Activated CD4-positive, alpha-beta T cell treated with anti-CD3 and anti-CD28 coated beads for 4 hours (primary cell): ENCODE data around the gene ADGRV1.

Experiments
- DNase-seq, 2 donors: peaks; one replicate each; pipeline ENCODE4 v3.0.0-alpha.2; 2020

Gene ADGRV1

GRCh38 chr5:91178461-91178860, 619.9 kb downstream of the ADGRV1 start:
- DNase-seq, result no peak

DNA sequence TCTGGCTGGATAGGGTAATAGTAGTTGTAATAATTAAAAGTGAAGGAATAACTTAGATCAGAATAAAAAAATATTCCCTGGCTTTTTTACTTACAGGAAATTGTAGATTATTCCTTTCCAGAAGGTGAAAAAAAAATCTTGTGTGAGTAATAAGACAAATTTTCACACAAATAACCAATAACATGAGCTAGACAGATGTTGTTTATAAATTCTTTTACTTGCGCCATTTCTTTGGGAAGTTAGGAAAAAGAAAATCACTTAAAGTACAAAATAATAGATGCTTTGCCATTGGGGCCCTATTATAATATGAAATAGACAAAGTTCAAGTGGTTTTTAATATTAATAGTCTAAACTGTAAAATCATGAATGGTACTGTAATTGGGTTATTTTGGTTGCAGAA, 620.4 kb downstream of the ADGRV1 start:
- no peak for DNase-seq

- DNase-seq, result no peak
Observed at GRCh38 chr5:91180506-91180905, 621.9 kb downstream of the ADGRV1 start.

- DNase-seq, result no peak
Observed at GRCh38 chr5:91182763-91183162, 624.2 kb downstream of the ADGRV1 start.

- DNase-seq, result no peak
Observed at GRCh38 chr5:91183743-91184142, 625.1 kb downstream of the ADGRV1 start.

DNA sequence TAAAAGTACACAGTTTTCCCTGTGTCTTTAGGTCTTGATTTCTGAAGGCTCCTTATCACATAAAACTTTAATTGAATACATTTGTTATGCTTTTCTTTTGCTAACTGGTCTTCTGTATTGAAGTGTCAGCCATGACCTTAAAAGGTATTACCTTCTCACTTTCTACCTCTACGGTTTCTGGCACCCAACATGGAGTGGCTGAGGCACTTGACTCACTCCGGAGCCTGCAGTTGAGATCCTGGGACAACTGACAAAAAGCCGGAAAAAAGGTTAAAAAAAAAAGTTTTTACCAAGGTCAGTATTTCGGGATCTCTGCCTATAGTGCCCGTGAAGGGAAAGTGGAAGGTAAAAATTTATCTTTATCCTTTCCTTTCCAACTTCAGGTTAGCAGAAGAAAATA, 627.5 kb downstream of the ADGRV1 start:
- DNase-seq, result no peak

DNA sequence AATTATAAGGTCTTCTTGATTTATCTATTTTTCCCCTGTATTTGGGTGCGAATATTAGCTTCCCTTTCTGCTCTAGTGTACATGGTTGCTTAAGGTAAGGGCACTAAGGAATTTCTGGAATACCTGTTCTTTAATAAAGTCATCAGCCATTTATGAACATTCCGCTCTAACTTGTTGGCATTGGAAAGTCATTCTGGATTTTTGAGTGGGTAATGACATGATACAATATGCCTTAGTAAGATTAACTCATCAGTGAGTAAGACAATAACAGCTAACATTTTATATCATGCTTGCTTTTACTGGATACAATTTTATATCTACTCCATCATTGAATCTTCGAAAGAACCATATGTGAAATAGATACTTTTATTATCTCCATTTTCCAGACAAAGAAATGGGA, 628.4 kb downstream of the ADGRV1 start:
- no peak for DNase-seq

DNA sequence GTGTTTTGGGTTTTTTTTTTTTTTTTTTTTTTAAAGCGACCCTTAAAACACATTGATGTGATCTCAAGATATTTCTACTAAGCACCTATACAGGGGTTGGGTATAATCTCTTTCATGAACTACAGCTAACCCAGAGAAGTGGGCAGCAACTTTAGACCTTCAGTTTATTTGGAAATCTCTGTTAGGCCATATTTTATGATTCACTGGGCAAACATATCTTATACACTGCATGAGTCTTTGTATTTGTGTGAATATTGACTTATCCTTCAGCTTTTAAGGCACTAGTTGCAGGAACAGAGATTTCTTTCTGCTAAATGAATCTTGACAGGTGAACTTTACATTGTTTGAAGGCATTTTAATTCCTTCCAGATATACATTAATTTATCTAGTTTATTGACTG, 630.2 kb downstream of the ADGRV1 start:
- no peak for DNase-seq

GRCh38 chr5:91189480-91190313, 631.1 kb downstream of the ADGRV1 start:
- DNase-seq, result no peak

GRCh38 chr5:91190314-91190690, 631.7 kb downstream of the ADGRV1 start:
- no peak for DNase-seq

- no peak for DNase-seq
Observed at GRCh38 chr5:91194824-91195381, 636.3 kb downstream of the ADGRV1 start.

DNA sequence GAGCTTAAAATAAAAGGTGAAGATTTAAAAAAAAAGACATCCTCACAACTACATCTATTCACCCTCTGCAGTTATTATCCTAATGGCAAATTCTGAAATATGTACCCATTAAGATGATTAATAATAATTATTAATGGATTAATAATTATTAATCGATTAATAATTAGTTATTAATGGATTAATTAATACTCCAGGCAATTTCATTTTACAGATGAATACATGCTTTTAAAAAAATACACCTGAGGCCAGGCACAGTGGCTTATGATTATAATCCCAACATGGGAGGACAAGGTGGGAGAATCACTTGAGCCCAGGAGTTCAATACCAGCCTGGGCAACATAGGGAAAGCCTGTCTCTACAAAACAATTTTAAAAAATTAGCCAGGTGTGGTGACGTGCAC, 642.1 kb downstream of the ADGRV1 start:
- no peak for DNase-seq

DNA sequence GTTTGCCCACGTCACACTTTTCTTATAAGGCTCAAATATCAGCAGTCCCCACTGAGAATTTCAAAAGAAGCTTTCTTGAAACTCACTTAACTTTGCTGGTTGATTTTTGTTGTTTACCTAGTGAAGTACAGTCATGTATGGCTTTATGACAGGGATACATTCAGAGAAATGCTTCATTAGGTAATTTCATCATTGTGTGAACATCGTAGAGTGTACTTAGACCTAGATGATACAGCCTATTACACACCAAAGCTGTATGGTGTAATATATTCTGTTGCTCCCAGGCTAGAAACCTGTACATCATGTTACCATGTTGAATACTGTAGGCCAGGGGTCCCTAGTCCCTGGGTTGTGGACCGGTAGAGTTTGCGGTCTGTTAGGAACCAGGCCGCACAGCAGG, 647.5 kb downstream of the ADGRV1 start:
- no peak for DNase-seq

DNA sequence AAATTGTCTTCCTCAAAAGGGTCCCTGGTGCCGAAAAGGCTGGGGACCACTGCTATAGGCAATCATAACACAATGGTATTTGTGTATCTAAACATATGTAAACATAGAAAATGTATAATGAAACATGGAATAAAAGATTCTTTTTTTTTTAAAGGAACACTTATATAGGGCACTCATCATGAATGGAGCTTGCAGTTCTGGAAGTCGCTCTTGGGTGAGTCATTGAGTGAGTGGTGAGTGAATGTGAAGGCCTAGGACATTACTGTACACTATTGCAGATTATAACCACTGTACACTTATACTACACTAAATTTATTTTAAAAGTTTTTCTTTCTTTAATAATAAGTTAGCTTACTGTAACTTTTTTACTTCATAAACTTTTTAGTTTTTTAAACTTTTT, 648.1 kb downstream of the ADGRV1 start:
- no peak for DNase-seq

GRCh38 chr5:91207248-91207647, 648.7 kb downstream of the ADGRV1 start:
- DNase-seq, result no peak

DNA sequence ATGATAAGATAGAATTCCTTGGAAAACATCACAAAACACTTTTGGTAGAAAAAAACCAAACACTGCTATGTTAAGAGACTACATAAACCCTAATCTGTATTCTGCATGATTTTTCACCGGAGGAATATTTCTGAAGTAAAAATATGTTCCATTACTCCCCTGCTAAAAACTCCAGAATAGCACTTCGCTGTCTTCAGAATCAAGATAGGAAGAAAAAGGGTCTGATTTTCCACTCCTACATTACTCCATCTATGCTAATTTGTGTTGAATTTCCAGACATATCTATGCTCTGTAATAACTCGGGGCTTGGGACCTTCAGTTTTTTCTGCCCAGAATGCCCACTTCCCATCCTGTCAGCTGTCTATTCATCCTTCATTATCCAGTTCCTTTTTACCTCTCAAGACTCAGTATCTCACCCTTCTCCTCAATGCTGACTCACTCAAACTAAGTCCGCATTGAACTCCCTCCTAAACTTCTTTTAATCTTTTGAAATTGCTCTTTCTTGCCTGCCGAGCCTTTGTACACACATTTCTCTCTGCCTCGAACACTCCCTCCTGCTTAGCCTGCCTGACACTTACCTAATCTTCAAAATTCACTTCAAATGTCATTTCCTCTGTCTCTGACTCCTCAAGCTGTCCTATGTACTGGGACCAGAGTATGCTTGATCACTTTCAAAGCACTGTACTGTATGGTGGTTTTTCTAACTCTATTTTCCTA, 653.6 kb downstream of the ADGRV1 start:
- no peak for DNase-seq

- DNase-seq, result no peak
Observed at GRCh38 chr5:91212714-91213092, 654.1 kb downstream of the ADGRV1 start.
